Fibroblast of villous mesenchyme (primary cell): ENCODE results near the gene COX4I2. TPM values are rescaled to one million over a fixed set of nuclear protein-coding genes. Genes with fewer than 3 reads are reported as not detected.

Experiments
- DNase-seq: peaks from one replicate; pipeline ENCODE4 v3.0.0-alpha.2; 2010; ENCODE audit warnings: low read depth
- H3K4me3 ChIP-seq: 2 replicates; pipeline ENCODE4 v1.5.1; 2011; ENCODE audit warnings: low read depth, mild to moderate bottlenecking, low read length
- total RNA-seq: library from RNA; depleted of rRNA; stranded (reverse); fragments of >200 nt; gene quantifications from 2 replicates; pipeline ENCODE4 v1.2.3, GENCODE V29; 2012
- TF ChIP-seq, protein P1 (sequence below): IDR thresholded peaks from 2 replicates; pipeline ENCODE4 v1.5.1; 2012; ENCODE audit warnings: low read depth, mild to moderate bottlenecking, low read length; ENCODE audit not compliant: insufficient read depth

Gene COX4I2
- total RNA-seq, 1 donor, result not detected

DNA sequence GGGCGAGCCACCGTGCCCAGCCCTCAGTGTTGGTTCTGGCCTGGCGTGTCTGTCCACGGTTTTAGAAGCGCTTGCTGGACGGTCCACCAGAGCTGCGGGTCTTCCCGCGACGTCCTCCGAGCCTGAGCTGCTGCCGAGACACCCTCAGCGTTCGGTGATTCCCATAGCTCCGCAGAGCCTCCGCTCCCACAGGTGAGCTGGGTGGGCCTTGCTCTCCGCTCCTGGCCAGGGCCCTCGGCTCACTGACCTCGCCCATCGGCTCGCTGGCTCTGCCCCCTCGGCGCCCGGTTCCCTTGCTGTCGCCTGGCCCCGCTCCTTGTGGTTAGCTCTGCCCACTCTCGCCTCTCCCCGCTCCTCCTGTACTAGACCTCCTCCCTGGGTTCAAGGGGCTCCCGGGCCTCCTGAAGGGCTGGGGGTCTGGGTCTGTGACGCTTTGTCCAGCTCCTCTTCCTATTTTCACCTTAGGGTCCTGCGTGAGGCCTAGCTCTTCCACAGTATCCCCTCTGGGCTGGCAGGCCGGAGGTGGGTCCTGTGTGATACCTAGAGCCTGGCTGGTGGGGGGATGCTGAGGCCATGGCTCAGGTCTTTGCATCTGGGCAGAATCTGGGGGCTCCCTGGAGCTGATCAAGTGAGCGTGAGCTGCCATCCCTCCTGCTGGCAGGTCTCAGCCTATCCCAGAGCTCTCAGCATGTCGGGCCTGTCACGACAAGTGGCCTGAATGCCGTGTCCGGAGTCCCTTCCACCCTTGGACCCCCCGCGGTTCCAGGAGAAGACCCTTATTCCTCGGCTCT, 5.0 kb upstream of the COX4I2 start:
- no peak for DNase-seq
- TF ChIP-seq, protein P1, sequence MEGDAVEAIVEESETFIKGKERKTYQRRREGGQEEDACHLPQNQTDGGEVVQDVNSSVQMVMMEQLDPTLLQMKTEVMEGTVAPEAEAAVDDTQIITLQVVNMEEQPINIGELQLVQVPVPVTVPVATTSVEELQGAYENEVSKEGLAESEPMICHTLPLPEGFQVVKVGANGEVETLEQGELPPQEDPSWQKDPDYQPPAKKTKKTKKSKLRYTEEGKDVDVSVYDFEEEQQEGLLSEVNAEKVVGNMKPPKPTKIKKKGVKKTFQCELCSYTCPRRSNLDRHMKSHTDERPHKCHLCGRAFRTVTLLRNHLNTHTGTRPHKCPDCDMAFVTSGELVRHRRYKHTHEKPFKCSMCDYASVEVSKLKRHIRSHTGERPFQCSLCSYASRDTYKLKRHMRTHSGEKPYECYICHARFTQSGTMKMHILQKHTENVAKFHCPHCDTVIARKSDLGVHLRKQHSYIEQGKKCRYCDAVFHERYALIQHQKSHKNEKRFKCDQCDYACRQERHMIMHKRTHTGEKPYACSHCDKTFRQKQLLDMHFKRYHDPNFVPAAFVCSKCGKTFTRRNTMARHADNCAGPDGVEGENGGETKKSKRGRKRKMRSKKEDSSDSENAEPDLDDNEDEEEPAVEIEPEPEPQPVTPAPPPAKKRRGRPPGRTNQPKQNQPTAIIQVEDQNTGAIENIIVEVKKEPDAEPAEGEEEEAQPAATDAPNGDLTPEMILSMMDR, result no peak
- H3K4me3 ChIP-seq, result no peak overlapping the region

DNA sequence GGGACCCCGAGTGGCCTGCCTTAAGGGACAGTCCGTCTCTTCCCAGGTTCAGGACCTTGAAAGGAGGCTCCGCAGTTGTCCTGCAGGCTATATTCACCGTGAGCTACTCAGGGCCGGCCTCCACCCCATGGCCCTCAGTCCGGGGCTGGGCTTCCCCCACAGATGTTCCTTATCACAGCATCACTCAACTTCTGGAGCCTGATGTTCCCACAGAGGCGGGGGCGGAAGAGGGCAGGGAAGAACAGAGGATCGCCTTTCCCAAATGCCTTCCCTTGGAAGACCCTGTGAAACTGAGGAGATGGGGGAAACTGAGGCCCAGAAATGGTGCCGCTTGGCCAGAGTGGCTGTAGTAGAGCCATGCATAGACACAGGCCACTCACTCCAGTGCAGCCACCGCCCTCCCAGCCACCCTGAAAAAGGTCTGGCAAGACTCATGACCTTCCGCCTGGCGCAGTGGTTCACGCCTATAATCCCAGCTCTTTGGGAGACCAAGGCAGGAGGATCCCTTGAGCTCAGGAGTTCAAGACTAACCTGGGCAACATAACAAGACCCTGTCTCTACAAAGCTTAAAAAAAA, 4.3 kb upstream of the COX4I2 start:
- no peak overlapping the region for H3K4me3 ChIP-seq
- DNase-seq, result peak; percentile 84
- TF ChIP-seq, protein P1, result no peak

GRCh38 chr20:31638317-31638716, 605 bp downstream of the COX4I2 start:
- no peak overlapping the region for H3K4me3 ChIP-seq
- DNase-seq, result no peak
- TF ChIP-seq, protein P1, result no peak

DNA sequence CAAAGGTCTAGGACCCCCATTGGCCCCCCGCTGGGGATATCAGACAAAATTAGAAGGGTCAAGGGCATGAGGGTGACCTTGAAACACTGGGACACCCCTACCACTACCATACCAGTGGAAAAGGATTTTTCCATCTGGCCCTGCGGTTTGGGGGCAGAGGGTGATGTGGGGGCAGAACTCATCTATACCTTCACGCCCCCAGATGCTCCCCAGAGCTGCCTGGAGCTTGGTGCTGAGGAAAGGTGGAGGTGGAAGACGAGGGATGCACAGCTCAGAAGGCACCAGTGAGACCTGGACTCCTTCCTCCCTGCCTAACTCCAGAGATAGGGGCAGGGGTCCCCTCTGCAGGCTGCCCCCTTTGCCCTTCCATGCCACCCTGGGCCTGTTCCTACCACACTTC, 1.1 kb downstream of the COX4I2 start:
- DNase-seq, result no peak
- no peak overlapping the region for H3K4me3 ChIP-seq
- TF ChIP-seq, protein P1, result no peak

DNA sequence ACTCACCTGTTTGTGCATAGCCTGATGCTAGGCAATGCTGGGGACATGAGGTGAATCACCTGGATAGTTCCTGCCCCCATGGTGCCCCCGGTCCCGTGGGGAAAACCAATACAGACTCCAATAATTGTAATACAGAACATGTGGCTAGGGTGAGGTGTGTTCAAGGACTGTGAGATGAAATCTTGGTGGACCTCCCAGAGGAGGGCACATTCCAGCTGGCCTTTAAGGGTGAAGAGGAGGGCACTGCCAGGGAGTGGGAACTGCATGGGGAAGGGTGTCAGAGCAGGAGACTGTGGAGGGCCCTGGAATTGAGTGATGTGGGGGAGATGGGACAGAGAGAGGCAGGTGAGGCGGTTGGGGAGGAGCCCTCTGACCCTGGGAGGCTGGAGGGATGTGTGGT, 2.5 kb downstream of the COX4I2 start:
- no peak for DNase-seq
- TF ChIP-seq, protein P1, result no peak
- no peak overlapping the region for H3K4me3 ChIP-seq

- no peak for DNase-seq
- H3K4me3 ChIP-seq, result no peak overlapping the region
- TF ChIP-seq, protein P1, result no peak
These were observed 3.7 kb downstream of the COX4I2 start for GRCh38 chr20:31641391-31641790.
